Endothelial cell (in vitro differentiated cells): ENCODE results near the gene UCK2. TPM values are rescaled to one million over a fixed set of nuclear protein-coding genes. Genes with fewer than 3 reads are reported as not detected.
"Not testable (repeated sequence)": the region's sequence is repeated elsewhere in the genome, so short reads cannot be mapped to it uniquely, and the experiment has no call there.

ENCODE experiments used
- DNase-seq: peaks from one replicate; pipeline ENCODE4 v3.0.0; 2021; ENCODE audit warnings: low spot score
- H3K27ac Mint-ChIP-seq: one replicate; pipeline ENCODE4 v1.8.0; 2021; ENCODE audit warnings: mixed read lengths, inconsistent platforms; ENCODE audit not compliant: unreplicated experiment
- H3K27me3 Mint-ChIP-seq: one replicate; pipeline ENCODE4 v1.8.0; 2021; ENCODE audit warnings: mild to moderate bottlenecking, moderate library complexity, mixed read lengths, inconsistent platforms; ENCODE audit not compliant: unreplicated experiment
- H3K36me3 Mint-ChIP-seq: one replicate; pipeline ENCODE4 v1.8.0; 2021; ENCODE audit warnings: mild to moderate bottlenecking, low read depth, mixed read lengths, inconsistent platforms; ENCODE audit not compliant: unreplicated experiment
- H3K4me1 Mint-ChIP-seq: one replicate; pipeline ENCODE4 v1.8.0; 2021; ENCODE audit warnings: mild to moderate bottlenecking, mixed read lengths, inconsistent platforms; ENCODE audit not compliant: unreplicated experiment
- H3K4me3 Mint-ChIP-seq: one replicate; pipeline ENCODE4 v1.8.0; 2021; ENCODE audit warnings: mild to moderate bottlenecking, mixed read lengths, inconsistent platforms; ENCODE audit not compliant: unreplicated experiment
- H3K9me3 Mint-ChIP-seq: one replicate; pipeline ENCODE4 v1.8.0; 2021; ENCODE audit warnings: mixed read lengths, inconsistent platforms; ENCODE audit not compliant: unreplicated experiment
- CTCF ChIP-seq: fragments of 200-600 bp; sonication (generic); IDR thresholded peaks from one replicate; pipeline ENCODE4 v1.5.0; 2021; ENCODE audit warnings: antibody characterized with exemption; ENCODE audit not compliant: unreplicated experiment
- total RNA-seq: library from RNA; stranded (reverse); fragmentation: NEBNext Ultra II Directional; extraction: Animal tissue kit (Norgen Biotek cat#: 25700); gene quantifications from one replicate; pipeline ENCODE4 v1.2.1, GENCODE V29; 2021; ENCODE audit not compliant: unreplicated experiment

Gene UCK2
- total RNA-seq, 1 donor from 2014 or later: 52.9 TPM

- H3K4me1 Mint-ChIP-seq: no peaks in the 10 kb centered on the region
Measured at GRCh38 chr1:165799387-165799786, 28.0 kb upstream of the UCK2 start.

GRCh38 chr1:165804513-165804912 is 22.9 kb upstream of the UCK2 start:
- not testable (repeated sequence) for H3K9me3 Mint-ChIP-seq, H3K36me3 Mint-ChIP-seq

More at GRCh38 chr1:165799387-165799786, 28.0 kb upstream of the UCK2 start:
- Mint-ChIP-seq H3K27ac (no peak overlapping the region), H3K36me3 (no peaks in the 10 kb centered on the region), H3K4me3 (no peak overlapping the region), H3K9me3 (no peaks in the 10 kb centered on the region), H3K27me3 (peaks cover 1% of the 10 kb centered on the region)
- no peak for DNase-seq
- no peak for TF ChIP-seq CTCF

GRCh38 chr1:165807613-165808012 is 19.8 kb upstream of the UCK2 start:
- Mint-ChIP-seq H3K4me1 (no peaks in the 10 kb centered on the region), H3K9me3 (no peaks in the 10 kb centered on the region), H3K4me3 (no peak overlapping the region), H3K27ac (no peak overlapping the region), H3K27me3 (peaks cover 1% of the 10 kb centered on the region), H3K36me3 (no peaks in the 10 kb centered on the region)
- no peak for DNase-seq
- TF ChIP-seq CTCF: no peak

More at GRCh38 chr1:165804513-165804912, 22.9 kb upstream of the UCK2 start:
- not testable (repeated sequence) for H3K4me3 Mint-ChIP-seq, H3K27ac Mint-ChIP-seq, H3K27me3 Mint-ChIP-seq, DNase-seq, H3K4me1 Mint-ChIP-seq

- DNase-seq: no peak
- peaks cover 5% of the 10 kb centered on the region for H3K27me3 Mint-ChIP-seq
- H3K4me3 Mint-ChIP-seq: no peak overlapping the region
- no peak for TF ChIP-seq CTCF
- no peaks in the 10 kb centered on the region for H3K36me3 Mint-ChIP-seq
- no peak overlapping the region for H3K27ac Mint-ChIP-seq
- peaks cover 4% of the 10 kb centered on the region for H3K4me1 Mint-ChIP-seq
- no peaks in the 10 kb centered on the region for H3K9me3 Mint-ChIP-seq
Measured at GRCh38 chr1:165815725-165816124, 11.7 kb upstream of the UCK2 start.

GRCh38 chr1:165816157-165816556 is 11.3 kb upstream of the UCK2 start:
- peaks cover 4% of the 10 kb centered on the region for H3K4me1 Mint-ChIP-seq
- no peaks in the 10 kb centered on the region for H3K9me3 Mint-ChIP-seq
- no peaks in the 10 kb centered on the region for H3K36me3 Mint-ChIP-seq
- no peak for TF ChIP-seq CTCF
- H3K4me3 Mint-ChIP-seq: no peak overlapping the region
- no peak for DNase-seq
- H3K27me3 Mint-ChIP-seq: peaks cover 5% of the 10 kb centered on the region
- no peak overlapping the region for H3K27ac Mint-ChIP-seq
